Measurements from ENCODE around the gene DDAH2.
"Not testable (repeated sequence)": the region's sequence is repeated elsewhere in the genome, so short reads cannot be mapped to it uniquely, and the experiment has no call there.

DDAH2 gene

GRCh38 chr6:31713465-31713864 is 15.6 kb downstream of the DDAH2 start:
- DNase-seq (ENCODE audit: low read depth): no peak

- DNase-seq (ENCODE audit: low read depth): no peak
These were observed 16.8 kb downstream of the DDAH2 start for GRCh38 chr6:31712296-31712695.

DNA sequence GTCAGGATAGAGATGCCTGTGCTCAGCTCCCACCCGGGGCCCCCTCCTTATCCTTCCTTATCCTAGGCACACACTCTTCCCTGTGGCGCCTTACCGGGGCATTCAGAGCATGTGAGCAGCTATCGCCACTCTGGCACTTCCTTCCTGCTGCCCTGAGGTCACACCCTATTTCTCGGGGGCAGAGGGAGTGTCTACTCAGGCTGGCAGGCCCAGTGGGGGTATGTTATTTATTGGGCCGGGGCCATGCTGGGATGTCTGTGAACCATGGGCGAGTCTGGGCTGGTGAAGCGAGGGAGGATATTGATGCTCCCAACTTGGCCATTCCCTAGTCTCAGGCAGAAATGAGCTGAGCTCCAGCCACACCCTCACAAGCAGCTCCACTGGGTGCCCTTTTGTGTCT is 17.9 kb downstream of the DDAH2 start:
- no peak for DNase-seq (ENCODE audit: low read depth)

DNA sequence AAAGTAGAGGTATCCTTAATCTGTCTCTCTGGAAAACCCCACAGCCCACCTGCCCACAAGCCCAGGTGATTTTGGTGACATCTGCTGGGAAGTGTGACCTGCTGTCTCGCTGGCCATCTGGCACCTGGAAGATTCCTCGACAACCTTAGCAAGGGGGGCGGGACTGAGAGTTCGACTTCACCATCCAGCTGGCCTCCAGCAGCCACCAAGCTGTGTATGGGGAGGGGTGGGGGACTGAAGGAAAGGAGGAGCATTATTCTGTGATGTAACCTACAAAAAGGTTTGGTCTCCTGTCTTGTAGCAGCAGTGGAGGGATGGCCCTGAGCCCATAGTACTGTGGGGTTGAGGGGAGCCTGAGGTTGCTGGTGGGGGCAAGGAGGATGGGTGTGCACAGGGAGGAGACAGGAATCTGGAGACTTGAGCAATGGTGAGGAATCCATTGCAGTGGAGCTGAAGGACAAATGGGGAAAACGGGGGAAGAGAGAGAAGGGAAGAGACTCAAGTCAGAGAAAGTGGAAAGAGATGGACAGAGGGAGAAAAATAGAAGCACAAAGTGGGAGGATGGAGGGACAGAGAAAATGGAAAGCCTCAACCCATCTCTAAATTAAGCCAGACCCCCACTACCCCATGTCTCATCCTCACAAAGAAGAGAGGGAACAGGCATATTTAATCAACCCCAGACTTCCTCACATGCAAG is 18.4 kb downstream of the DDAH2 start:
- DNase-seq (ENCODE audit: low read depth): no peak

- not testable (repeated sequence) for DNase-seq (ENCODE audit: low read depth)
These were observed 19.9 kb downstream of the DDAH2 start for GRCh38 chr6:31709157-31709556.

DNA sequence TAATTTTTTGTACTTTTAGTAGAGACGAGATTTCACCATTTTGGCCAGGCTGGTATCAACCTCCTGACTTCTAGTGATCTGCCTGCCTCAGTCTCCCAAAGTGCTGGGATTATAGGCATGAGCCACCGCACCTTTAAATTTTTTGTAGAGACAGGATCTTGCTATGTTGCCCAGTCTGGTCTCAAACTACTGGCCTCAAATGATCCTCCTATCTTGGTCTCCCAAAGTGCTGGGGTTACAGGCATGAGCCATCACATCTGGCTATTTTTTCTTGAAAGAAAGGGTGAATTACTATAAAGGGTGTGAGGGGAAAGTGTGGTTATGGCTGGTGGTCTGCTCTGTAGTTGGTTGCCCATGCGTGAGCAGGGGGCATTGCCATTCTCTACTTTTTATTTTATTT is 20.9 kb downstream of the DDAH2 start:
- DNase-seq (ENCODE audit: low read depth): no peak

- DNase-seq (ENCODE audit: low read depth): no peak
These were observed 21.4 kb downstream of the DDAH2 start for GRCh38 chr6:31707701-31708100.

DNA sequence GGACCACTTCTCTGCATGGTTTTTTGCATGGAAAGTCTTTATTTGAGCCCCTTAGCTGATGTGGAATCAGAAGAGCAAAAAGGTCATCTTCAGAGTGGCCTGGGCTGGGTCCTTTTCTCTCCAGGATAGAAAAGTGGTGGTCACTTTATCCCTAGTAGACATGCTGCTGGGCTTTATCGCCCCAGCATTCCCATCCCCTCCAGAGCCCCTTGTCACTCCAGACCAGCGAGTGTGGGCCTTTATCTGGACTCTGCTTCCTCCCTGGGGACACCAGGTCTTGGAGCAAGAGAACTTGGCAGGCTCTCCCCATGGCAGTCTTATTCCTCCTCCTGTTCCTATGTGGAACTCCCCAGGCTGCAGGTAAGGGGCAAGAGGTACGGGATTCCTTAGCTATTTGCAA is 22.5 kb downstream of the DDAH2 start, which contains the start of gene LY6G6F:
Gene LY6G6F, plus strand, starts transcription at position 268 of the 400 bp plus-strand sequence. Its CDS starts 41 bp downstream, at position 309.
- no peak for DNase-seq (ENCODE audit: low read depth)

- DNase-seq (ENCODE audit: low read depth): no peak
These were observed 23.2 kb downstream of the DDAH2 start for GRCh38 chr6:31705931-31706330.

- DNase-seq (ENCODE audit: low read depth): peak; percentile 96
These were observed 26.0 kb downstream of the DDAH2 start, which contains the start of gene ABHD16A for GRCh38 chr6:31702819-31703716. TSS of gene ABHD16A (minus strand) at chr6:31703324. CDS start at chr6:31703281, 43 bp downstream.

DNA sequence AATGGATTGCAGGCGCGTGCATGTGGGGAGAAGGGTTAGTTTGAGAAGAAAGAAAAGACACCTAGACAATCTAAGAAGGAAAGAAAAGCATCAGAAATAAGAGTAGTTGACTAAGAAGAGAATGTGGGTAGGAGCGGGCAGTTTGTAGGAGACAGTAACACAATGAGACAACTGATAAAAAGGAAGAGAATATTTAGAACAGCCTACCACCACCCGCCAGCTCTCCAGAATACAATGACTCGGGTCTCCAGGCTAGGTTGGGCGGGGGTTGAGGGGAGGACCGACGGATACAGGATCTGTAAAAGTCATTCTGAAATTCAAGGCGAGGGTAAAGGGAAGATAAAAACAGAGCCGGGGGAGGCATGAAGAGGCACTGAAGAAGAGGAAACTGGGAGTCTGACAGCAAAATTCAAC is 26.7 kb downstream of the DDAH2 start:
- DNase-seq (ENCODE audit: low read depth): peak; percentile 18

- no peak for DNase-seq (ENCODE audit: low read depth)
These were observed 27.3 kb downstream of the DDAH2 start for GRCh38 chr6:31701666-31702404.

- no peak for DNase-seq (ENCODE audit: low read depth)
These were observed 28.2 kb downstream of the DDAH2 start for GRCh38 chr6:31700740-31701401.

- DNase-seq (ENCODE audit: low read depth): no peak
These were observed 31.5 kb downstream of the DDAH2 start for GRCh38 chr6:31697555-31697954.

- no peak for DNase-seq (ENCODE audit: low read depth)
These were observed 35.6 kb downstream of the DDAH2 start for GRCh38 chr6:31693535-31693934.

DNA sequence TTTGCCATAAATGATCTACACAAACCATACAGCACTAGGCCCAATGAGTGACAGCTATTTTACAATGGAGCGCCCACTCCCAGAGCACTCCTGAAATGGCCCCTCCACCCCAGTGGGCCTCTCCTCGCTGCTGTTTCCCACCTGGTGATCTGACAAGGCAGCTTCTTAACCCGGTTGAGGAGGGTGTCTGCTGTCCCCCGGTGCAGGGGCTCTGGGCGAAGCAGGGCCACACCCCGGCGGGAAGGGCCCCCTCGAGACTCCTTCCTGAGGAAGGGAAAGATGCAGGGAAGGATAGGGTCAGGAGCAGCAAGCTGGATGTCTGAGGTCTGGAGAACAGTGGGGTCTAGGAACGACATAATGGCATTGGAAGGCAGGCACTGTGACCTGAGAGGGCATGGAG is 36.2 kb downstream of the DDAH2 start:
- DNase-seq (ENCODE audit: low read depth): no peak

DNA sequence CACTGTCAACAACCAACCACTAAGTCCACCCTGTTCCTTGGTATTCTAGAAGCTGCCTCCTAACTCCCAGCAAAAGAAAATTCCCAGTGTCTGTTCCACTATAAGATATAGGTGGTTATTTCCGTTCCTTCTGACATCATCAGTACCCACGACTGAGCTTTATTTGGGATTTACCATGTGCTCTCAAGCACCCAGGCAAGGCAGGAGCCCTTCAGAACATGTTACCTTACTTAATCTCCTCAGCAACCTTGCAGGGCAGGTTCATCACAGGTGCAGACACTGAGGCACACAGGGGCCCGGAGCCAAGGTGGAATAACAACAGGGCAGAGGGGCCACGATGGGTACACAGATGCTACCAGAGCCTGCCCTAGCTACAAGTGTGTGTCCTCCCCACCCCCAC is 36.7 kb downstream of the DDAH2 start:
- no peak for DNase-seq (ENCODE audit: low read depth)

- no peak for DNase-seq (ENCODE audit: low read depth)
These were observed 37.5 kb downstream of the DDAH2 start for GRCh38 chr6:31691564-31692108.

- no peak for DNase-seq (ENCODE audit: low read depth)
These were observed 38.0 kb downstream of the DDAH2 start for GRCh38 chr6:31691078-31691463.

GRCh38 chr6:31690231-31691077 is 38.6 kb downstream of the DDAH2 start:
- DNase-seq (ENCODE audit: low read depth): no peak

Data from activated T-cell treated with anti-CD3 and anti-CD28 coated beads for 24 hours (primary cell).